ENCODE measurements around the gene SLC19A2. TPM values are rescaled to one million over a fixed set of nuclear protein-coding genes. Genes with fewer than 3 reads are reported as not detected.

The SLC19A2 gene
- total RNA-seq, 1 experiment from 2014 or later, result 4.9 TPM

DNA sequence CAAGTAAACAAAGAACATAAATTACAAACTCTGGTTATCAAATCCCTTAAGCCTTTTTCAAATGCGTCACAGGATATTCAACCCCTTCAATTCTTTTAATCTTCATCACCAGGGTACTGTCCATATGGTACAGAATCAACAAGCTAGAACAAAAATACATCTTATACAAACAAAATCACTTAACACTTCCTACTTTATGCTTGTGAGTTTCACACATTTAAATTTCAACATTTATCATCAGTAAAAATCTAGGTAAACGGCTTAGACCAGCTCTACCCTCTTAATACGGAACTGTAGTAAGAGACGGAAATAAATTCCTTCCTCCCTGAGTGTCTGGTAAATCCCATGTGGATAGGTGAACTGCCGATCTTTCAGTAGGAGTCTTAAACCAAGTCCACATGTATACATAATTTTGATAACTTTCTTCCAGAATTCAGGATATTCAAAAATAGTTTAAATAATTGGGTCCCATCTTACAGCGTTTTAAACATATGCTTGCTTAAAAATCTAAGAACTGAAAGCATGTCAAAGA is 59.5 kb downstream of the SLC19A2 start:
- Histone ChIP-seq H3K4me2 (no peak overlapping the region), H3K36me3 (ENCODE audit: low read depth) (no peaks in the 10 kb centered on the region), H3F3A (ENCODE audit: insufficient read depth, low read depth) (no peaks in the 10 kb centered on the region), H3K4me3 (no peak overlapping the region), H3K27ac (no peak overlapping the region), H3K9me3 (ENCODE audit: insufficient read depth, low read depth) (0 out of 2 replicates have a peak, but pooled peaks cover 2% of the 10 kb centered on the region), H3K79me2 (ENCODE audit: low read depth) (no peaks in the 10 kb centered on the region), H3K27me3 (ENCODE audit: insufficient read depth, low read depth) (no peaks in the 10 kb centered on the region), H3K4me1 (replicated peaks; ENCODE audit: insufficient read depth) (no peaks in the 10 kb centered on the region), H2AFZ (no peak overlapping the region), H4K20me1 (ENCODE audit: insufficient read depth) (no peaks in the 10 kb centered on the region), H3K9me2 (ENCODE audit: insufficient read depth) (no peaks in the 10 kb centered on the region)
- no peak for DNase-seq
- no TSS peak for BruUV-seq (replicated peaks)
- intact Hi-C loops (cut with micrococcal nuclease; ENCODE audit: unreplicated experiment), result no loop called here
- no peak for TF ChIP-seq CTCF (conservative IDR thresholded peaks at IDR 0.05)
- no peak for TF ChIP-seq EZH2 (IDR thresholded peaks at IDR 0.05; ENCODE audit: low read depth)
- ChIA-PET CTCF (no interaction called here), POLR2A (ENCODE audit: unreplicated experiment) (no interaction called here)

DNA sequence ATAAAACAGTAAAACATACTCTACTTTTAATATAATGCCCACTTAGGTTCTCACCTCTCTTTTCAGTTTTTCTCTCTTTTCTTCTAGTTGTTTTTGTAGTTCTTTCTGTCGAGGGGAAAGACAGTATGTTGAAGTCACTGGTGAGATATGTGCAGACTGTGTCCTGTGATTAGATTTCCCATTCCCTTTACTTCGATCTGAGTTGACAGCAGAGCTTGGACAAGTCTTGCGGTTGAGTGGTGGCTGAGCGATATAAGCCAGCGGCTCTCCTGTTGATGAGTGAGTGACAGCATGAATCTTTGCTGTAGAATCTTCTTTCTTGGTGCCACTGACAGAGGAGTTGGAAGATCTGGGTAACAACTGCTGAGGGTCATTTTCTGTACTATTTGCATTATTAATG is 64.4 kb downstream of the SLC19A2 start:
- no peaks in the 10 kb centered on the region for H3K4me1 ChIP-seq (replicated peaks; ENCODE audit: insufficient read depth)
- H3F3A ChIP-seq (ENCODE audit: insufficient read depth, low read depth), result no peaks in the 10 kb centered on the region
- no peak overlapping the region for H2AFZ ChIP-seq
- H3K36me3 ChIP-seq (ENCODE audit: low read depth), result no peaks in the 10 kb centered on the region
- H3K9me2 ChIP-seq (ENCODE audit: insufficient read depth), result no peaks in the 10 kb centered on the region; the same call in 1 of the 2 replicates
- no peaks in the 10 kb centered on the region for H3K79me2 ChIP-seq (ENCODE audit: low read depth)
- H3K9me3 ChIP-seq (ENCODE audit: insufficient read depth, low read depth), result no peaks in the 10 kb centered on the region
- no peak overlapping the region for H3K4me2 ChIP-seq
- no peak for DNase-seq
- H3K27ac ChIP-seq, result no peak overlapping the region
- BruUV-seq (replicated peaks), result no TSS peak
- TF ChIP-seq EZH2 (IDR thresholded peaks at IDR 0.05; ENCODE audit: low read depth) (no peak), CTCF (conservative IDR thresholded peaks at IDR 0.05) (no peak)
- H3K27me3 ChIP-seq (ENCODE audit: insufficient read depth, low read depth), result no peaks in the 10 kb centered on the region
- H3K4me3 ChIP-seq, result no peak overlapping the region
- ChIA-PET POLR2A (ENCODE audit: unreplicated experiment) (no interaction called here), CTCF (no interaction called here)
- intact Hi-C loops (cut with micrococcal nuclease; ENCODE audit: unreplicated experiment), result no loop called here
- H4K20me1 ChIP-seq (ENCODE audit: insufficient read depth), result no peaks in the 10 kb centered on the region

DNA sequence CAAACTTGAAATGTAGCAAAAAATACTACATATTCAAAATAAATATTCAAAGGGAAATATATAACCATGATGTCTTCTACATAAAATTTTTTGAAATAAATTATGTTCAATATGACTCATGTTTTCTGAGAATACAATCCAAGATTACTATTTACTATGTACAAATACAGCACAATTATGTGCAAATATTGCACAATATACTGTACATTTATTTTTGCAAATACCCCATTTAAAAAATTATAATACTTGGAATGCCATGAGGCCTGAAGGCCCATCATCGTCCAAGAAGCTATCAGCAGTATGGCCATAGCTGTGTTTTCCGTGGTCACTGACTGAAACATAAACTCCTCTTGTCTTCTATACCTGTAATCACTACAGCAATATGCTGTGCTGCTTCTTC is 70.8 kb downstream of the SLC19A2 start:
- Histone ChIP-seq H3K4me2 (no peak overlapping the region), H3K27ac (no peak overlapping the region), H3K4me3 (no peak overlapping the region), H2AFZ (no peak overlapping the region), H3K79me2 (ENCODE audit: low read depth) (no peaks in the 10 kb centered on the region), H3F3A (ENCODE audit: insufficient read depth, low read depth) (no peaks in the 10 kb centered on the region), H3K4me1 (replicated peaks; ENCODE audit: insufficient read depth) (no peaks in the 10 kb centered on the region), H4K20me1 (ENCODE audit: insufficient read depth) (no peaks in the 10 kb centered on the region), H3K27me3 (ENCODE audit: insufficient read depth, low read depth) (no peaks in the 10 kb centered on the region), H3K9me2 (ENCODE audit: insufficient read depth) (no peaks in the 10 kb centered on the region; the same call in 1 of the 2 replicates), H3K9me3 (ENCODE audit: insufficient read depth, low read depth) (no peaks in the 10 kb centered on the region), H3K36me3 (ENCODE audit: low read depth) (no peaks in the 10 kb centered on the region)
- ChIA-PET POLR2A (ENCODE audit: unreplicated experiment) (no interaction called here), CTCF (no interaction called here)
- BruUV-seq (replicated peaks), result no TSS peak
- no peak for DNase-seq
- intact Hi-C loops (cut with micrococcal nuclease; ENCODE audit: unreplicated experiment), result no loop called here
- TF ChIP-seq EZH2 (IDR thresholded peaks at IDR 0.05; ENCODE audit: low read depth) (no peak), CTCF (conservative IDR thresholded peaks at IDR 0.05) (no peak)

Other genes starting within 250 kb of the SLC19A2 start
- 16.5 and 21.4 TPM in 2 replicates for gene NME7, start 118.1 kb downstream of the SLC19A2 start, total RNA-seq (2021)
- gene BLZF1, start 117.7 kb downstream of the SLC19A2 start, total RNA-seq (2021), result 14.7 and 15.6 TPM in 2 replicates
- 0.37 TPM in 1 of 2 replicates, not detected in the other for gene CCDC181, start 58.5 kb downstream of the SLC19A2 start, total RNA-seq (2021)
- not detected in 2 replicates for gene F5, start 100.5 kb upstream of the SLC19A2 start, total RNA-seq (2021)
- not detected in 2 replicates for gene SELP, start 144.2 kb upstream of the SLC19A2 start, total RNA-seq (2021)
- 6.5 and 6.7 TPM in 2 replicates for gene SELL, start 225.7 kb upstream of the SLC19A2 start, total RNA-seq (2021)
- gene SELE, start 248.1 kb upstream of the SLC19A2 start, total RNA-seq (2021), result not detected in 2 replicates

Measured in PC-9 (cell line).